K562 (cell line): ENCODE measurements around the gene TKTL1. TPM values are rescaled to one million over a fixed set of nuclear protein-coding genes. Genes with fewer than 3 reads are reported as not detected.

ENCODE experiments used
- ATAC-seq: fragments of 200-7000 bp; cut with Tn5 transposase; 3 replicates; pipeline ENCODE4 v1.9.1; 2020; ENCODE audit warnings: moderate library complexity
- BruUV-seq: library from RNA; stranded (reverse); fragments of 400-500 nt; replicated peaks from 2 replicates; lab custom pipeline; 2021; lab: Mats Ljungman, UMichigan
- CTCF ChIA-PET: fragments of 300-600 bp; formaldehyde crosslinking; extraction: SDS; loops from one replicate; lab custom pipeline; 2021; ENCODE audit warnings: low intra/inter-chr PET ratio; lab: Yijun Ruan, JAX
- POLR2A ChIA-PET: fragments of 300-600, 350-650 bp; sonication (Branson Sonifier 250); formaldehyde crosslinking; extraction: SDS; loops from one replicate; lab custom pipeline; 2021; ENCODE audit warnings: antibody characterized with exemption, inconsistent platforms; lab: Yijun Ruan, JAX
- DNase-seq, 4 experiments: peaks; one replicate each; pipeline versions ENCODE4 v3.0.0 to v3.0.0-alpha.2; 2011 to 2018; ENCODE audit warnings: low spot score in 3 of 4, mixed read lengths in 3 of 4; ENCODE audit errors: extremely low read depth in 1 of 4
- FAIRE-seq: peaks from 2 replicates; lab custom pipeline; 2011; peaks lifted over from hg19 to GRCh38; lab: Jason Lieb, UNC
- H2AFZ ChIP-seq: 2 replicates; pipeline ENCODE4 v1.6.0; 2011; ENCODE audit warnings: low read depth, low read length, control low read depth, inconsistent platforms
- H3K27ac ChIP-seq: fragments of 200-600 bp; 3 replicates; pipeline ENCODE4 v1.8.0; 2011; ENCODE audit warnings: low read depth, mild to moderate bottlenecking, control low read depth, inconsistent platforms, low read length, moderate library complexity, mixed read lengths; ENCODE audit errors: extremely low read depth
- H3K27me3 ChIP-seq, 2 experiments: fragments of 300-600 bp in 1 of 2; 2 replicates in 1 of 2; 3 replicates in 1 of 2; pipeline versions ENCODE4 v1.6.0 to v1.8.0; 2011; ENCODE audit warnings: inconsistent platforms in 2 of 2, low read length in 2 of 2, mild to moderate bottlenecking in 1 of 2, mixed read lengths in 1 of 2, moderate library complexity in 1 of 2; ENCODE audit not compliant: control insufficient read depth in 2 of 2, insufficient read depth in 2 of 2
- H3K36me3 ChIP-seq: fragments of 300-600 bp; 3 replicates; pipeline ENCODE4 v1.8.0; 2011; ENCODE audit warnings: mild to moderate bottlenecking, low read length, inconsistent platforms; ENCODE audit not compliant: control insufficient read depth, insufficient read depth
- H3K4me1 ChIP-seq, 2 experiments: fragments of 200-600 bp in 1 of 2; replicated peaks in 1 of 2; 2 replicates in 1 of 2; 3 replicates in 1 of 2; pipeline versions ENCODE4 v1.5.1 to v1.8.0; 2011; ENCODE audit warnings: inconsistent platforms in 2 of 2, low read length in 2 of 2, mild to moderate bottlenecking in 1 of 2, mixed read lengths in 1 of 2, moderate library complexity in 1 of 2; ENCODE audit not compliant: control insufficient read depth in 2 of 2, insufficient read depth in 2 of 2
- H3K4me2 ChIP-seq: 2 replicates; pipeline ENCODE4 v1.6.1; 2011; ENCODE audit warnings: low read length, control low read depth, inconsistent platforms, mixed read lengths; ENCODE audit not compliant: insufficient read depth
- H3K4me3 ChIP-seq: fragments of 200-600 bp; sonication (generic), shearing (Covaris generic); 2 replicates; pipeline ENCODE4 v1.5.1; 2016; ENCODE audit warnings: control low read depth, inconsistent platforms
- H3K79me2 ChIP-seq: fragments of 200-600 bp; 3 replicates; pipeline ENCODE4 v1.8.0; 2011; ENCODE audit warnings: low read length, inconsistent platforms; ENCODE audit not compliant: control insufficient read depth, insufficient read depth
- H3K9ac ChIP-seq, 2 experiments: 2 replicates each; pipeline versions ENCODE4 v1.6.0 to v1.6.1; 2011; ENCODE audit warnings: low read depth in 2 of 2, low read length in 2 of 2, control low read depth in 1 of 2, inconsistent platforms in 1 of 2, mild to moderate bottlenecking in 1 of 2, mixed read lengths in 1 of 2; ENCODE audit not compliant: insufficient read depth in 1 of 2
- H3K9me1 ChIP-seq: one replicate; pipeline ENCODE4 v1.6.0; 2011; ENCODE audit warnings: inconsistent platforms, mild to moderate bottlenecking, low read length, moderate library complexity; ENCODE audit not compliant: control insufficient read depth, insufficient read depth
- H3K9me3 ChIP-seq: replicated peaks from 2 replicates; pipeline ENCODE4 v1.5.1; 2011; ENCODE audit warnings: low read depth, low read length, inconsistent platforms; ENCODE audit not compliant: control insufficient read depth, insufficient read depth
- H4K20me1 ChIP-seq: replicated peaks from 2 replicates; pipeline ENCODE4 v1.6.1; 2011; ENCODE audit warnings: low read length, inconsistent platforms, mixed read lengths; ENCODE audit not compliant: control insufficient read depth, insufficient read depth
- ATF2 ChIP-seq: sonication (generic); formaldehyde crosslinking; IDR thresholded peaks from 2 replicates; pipeline ENCODE4 v1.8.1; 2022; ENCODE audit warnings: missing genetic modification reagents
- C11orf30 ChIP-seq: fragments of 450-650 bp; IDR thresholded peaks from 2 replicates; pipeline ENCODE4 v1.6.1; 2016; ENCODE audit warnings: low read depth, mild to moderate bottlenecking
- CBX5 ChIP-seq: IDR thresholded peaks from 2 replicates; pipeline ENCODE4 v1.6.1; 2014; ENCODE audit warnings: low read depth, borderline replicate concordance
- FOXJ3 ChIP-seq: sonication (generic); formaldehyde crosslinking; IDR thresholded peaks from 2 replicates; pipeline ENCODE4 v1.4.0; 2020; ENCODE audit warnings: mild to moderate bottlenecking, missing genetic modification reagents
- HNRNPUL1 ChIP-seq: fragments of 200-400 bp; formaldehyde crosslinking; IDR thresholded peaks from 2 replicates; pipeline ENCODE4 v1.6.1; 2017; ENCODE audit warnings: low read length
- MAFK ChIP-seq: IDR thresholded peaks from 2 replicates; pipeline ENCODE4 v1.6.1; 2011; ENCODE audit warnings: low read length, improper control_type of control experiment
- NFIX ChIP-seq: fragments of 250-450 bp; sonication (Bioruptor Pico); IDR thresholded peaks from 2 replicates; pipeline ENCODE4 v1.4.0; 2020; ENCODE audit warnings: low read depth, mild to moderate bottlenecking, moderate library complexity
- NFYB ChIP-seq: IDR thresholded peaks from 2 replicates; pipeline ENCODE4 v1.6.1; 2011; ENCODE audit warnings: mild to moderate bottlenecking, moderate library complexity; ENCODE audit not compliant: insufficient read length; ENCODE audit errors: extremely low read depth
- SMAD4 ChIP-seq: fragments of 250-450 bp; sonication (Bioruptor Pico); conservative IDR thresholded peaks from 2 replicates; pipeline ENCODE4 v1.8.0; 2021; ENCODE audit warnings: inconsistent platforms, mild to moderate bottlenecking, moderate library complexity
- XRCC5 ChIP-seq: fragments of 200-400 bp; formaldehyde crosslinking; IDR thresholded peaks from 2 replicates; pipeline ENCODE4 v1.6.1; 2017; ENCODE audit warnings: low read depth, mild to moderate bottlenecking, low read length
- ZC3H4 ChIP-seq: sonication (generic); formaldehyde crosslinking; IDR thresholded peaks from 2 replicates; pipeline ENCODE4 v1.9.0; 2021; ENCODE audit warnings: missing genetic modification reagents, borderline replicate concordance
- WGBS: fragments of 100-300 bp; shearing (Covaris generic); methylation state at CpG from one replicate; pipeline ENCODE4 v1.1.6; 2016; ENCODE audit warnings: low coverage, mixed read lengths; ENCODE audit not compliant: insufficient coverage; ENCODE audit errors: missing lambda C conversion rate; 5-methylcytosine and 5-hydroxymethylcytosine counted together
- in situ Hi-C: fragments of 300-500 bp; cut with MboI; formaldehyde crosslinking; loops from 4 replicates; pipeline ENCODE4 v1.15.0; 2018; ENCODE audit warnings: inconsistent platforms, mixed read lengths
- intact Hi-C: fragments of 100-400 bp; cut with micrococcal nuclease; formaldehyde crosslinking; loops from 2 replicates; pipeline ENCODE4 v1.14.2; 2022
- polyA plus RNA-seq, 8 experiments: library from polyadenylated mRNA; depleted of rRNA in 4 of 8; stranded (reverse) in 5 of 8; unstranded in 3 of 8; fragments of >200 nt; fragmentation: Nextera tagmentation in 2 of 8; fragmentation: Illumina TruSeq in 1 of 8; extraction: Ambion mirVana in 2 of 8; extraction: Trizol in 1 of 8; gene quantifications; 2 replicates each; pipeline versions ENCODE4 v1.2.1 to v1.2.3, GENCODE V29; 2011 to 2014; ENCODE audit warnings: inconsistent platforms in 1 of 8, missing spikeins in 1 of 8
- total RNA-seq, 7 experiments: library from RNA; depleted of rRNA in 6 of 7; stranded (reverse); fragments of >200 nt in 6 of 7; fragmentation: Illumina TruSeq in 2 of 7; extraction: Trizol in 2 of 7; gene quantifications; 2 replicates each; pipeline versions ENCODE4 v1.2.1 to v1.2.3, GENCODE V29; 2011 to 2021; ENCODE audit warnings: low replicate concordance in 1 of 7
- TF ChIP-seq, protein P1 (sequence below), 2 experiments: fragments of 450-650 bp in 1 of 2; sonication (generic) in 1 of 2; formaldehyde crosslinking in 1 of 2; IDR thresholded peaks in 1 of 2; conservative IDR thresholded peaks in 1 of 2; 2 replicates each; pipeline versions ENCODE4 v1.6.1 to v1.8.1; 2016 to 2023; ENCODE audit warnings: mild to moderate bottlenecking in 2 of 2, moderate library complexity in 2 of 2, inconsistent platforms in 1 of 2, missing genetic modification reagents in 1 of 2
- TF ChIP-seq, protein P2 (sequence below): fragments of 200-800 bp; sonication (Bioruptor generic); IDR thresholded peaks from 2 replicates; pipeline ENCODE4 v1.6.1; 2017; ENCODE audit warnings: missing genetic modification characterization, missing compliant biosample characterization

The TKTL1 gene
- total and polyA plus RNA-seq, 9 of the 15 experiments (the other 6 are each of a cell fraction or from before 2014, with no cell fraction given): 0.18 to 0.71 (median 0.38) TPM

DNA sequence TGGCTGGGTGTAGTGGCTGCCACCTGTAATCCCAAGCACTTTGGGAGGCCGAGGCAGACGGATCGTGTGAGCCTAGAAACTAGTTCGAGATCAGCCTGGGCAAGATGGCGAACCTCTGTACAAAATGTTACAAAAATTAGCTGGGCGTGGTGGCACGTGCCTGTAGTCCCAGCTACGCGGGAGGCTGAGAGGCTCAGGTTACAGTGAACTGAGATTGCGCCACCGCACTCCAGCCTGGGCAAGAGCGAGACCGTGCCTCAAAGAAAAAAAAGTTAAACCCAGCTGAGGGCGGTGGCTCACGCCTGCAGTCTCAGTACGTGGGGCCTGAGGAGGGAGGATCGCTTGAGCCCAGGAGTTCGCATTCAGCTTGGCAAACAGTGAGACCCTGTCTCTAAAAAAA, 1.1 kb downstream of the TKTL1 start:
- ChIA-PET CTCF (no interaction called here), POLR2A (interaction anchor here (0.5 to 1.0 kb wide), 2 partner anchors 77 to 270 kb away, joined by 3 to 4 read pairs; no protein-coding TSS in a partner anchor)
- H3K9me1 ChIP-seq: no peaks in the 10 kb centered on the region
- no peaks in the 10 kb centered on the region for H4K20me1 ChIP-seq
- no peaks in the 10 kb centered on the region for H3K9me3 ChIP-seq
- no peak for ATAC-seq
- H3K27ac ChIP-seq: no peak overlapping the region
- BruUV-seq: no TSS peak
- H3K4me3 ChIP-seq: no peak overlapping the region
- H3K9ac ChIP-seq: no peak overlapping the region
- FAIRE-seq: no peak
- peaks cover 0 to 9% of the 10 kb centered on the region in 2 experiments; a peak in 1 of 5 replicates for H3K4me1 ChIP-seq
- H2AFZ ChIP-seq: no peak overlapping the region
- WGBS: 70% methylated on average over 17 of the region's 18 CpGs
- no peak for DNase-seq
- no peaks in the 10 kb centered on the region for H3K36me3 ChIP-seq
- TF ChIP-seq C11orf30 (no peak), HNRNPUL1 (no peak), ZC3H4 (CRISPR knock-in tag) (no peak), NFIX (CRISPR knock-in tag) (no peak), MAFK (no peak), SMAD4 (CRISPR knock-in tag) (no peak), XRCC5 (no peak), FOXJ3 (no peak), ATF2 (CRISPR knock-in tag) (no peak), CBX5 (no peak), NFYB (no peak)
- TF ChIP-seq, protein P1, sequence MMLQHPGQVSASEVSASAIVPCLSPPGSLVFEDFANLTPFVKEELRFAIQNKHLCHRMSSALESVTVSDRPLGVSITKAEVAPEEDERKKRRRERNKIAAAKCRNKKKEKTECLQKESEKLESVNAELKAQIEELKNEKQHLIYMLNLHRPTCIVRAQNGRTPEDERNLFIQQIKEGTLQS (IDR thresholded peaks at IDR 0.05): no peak
- TF ChIP-seq, protein P1 (CRISPR knock-in tag; conservative IDR thresholded peaks at IDR 0.05): no peak
- TF ChIP-seq, protein P2, sequence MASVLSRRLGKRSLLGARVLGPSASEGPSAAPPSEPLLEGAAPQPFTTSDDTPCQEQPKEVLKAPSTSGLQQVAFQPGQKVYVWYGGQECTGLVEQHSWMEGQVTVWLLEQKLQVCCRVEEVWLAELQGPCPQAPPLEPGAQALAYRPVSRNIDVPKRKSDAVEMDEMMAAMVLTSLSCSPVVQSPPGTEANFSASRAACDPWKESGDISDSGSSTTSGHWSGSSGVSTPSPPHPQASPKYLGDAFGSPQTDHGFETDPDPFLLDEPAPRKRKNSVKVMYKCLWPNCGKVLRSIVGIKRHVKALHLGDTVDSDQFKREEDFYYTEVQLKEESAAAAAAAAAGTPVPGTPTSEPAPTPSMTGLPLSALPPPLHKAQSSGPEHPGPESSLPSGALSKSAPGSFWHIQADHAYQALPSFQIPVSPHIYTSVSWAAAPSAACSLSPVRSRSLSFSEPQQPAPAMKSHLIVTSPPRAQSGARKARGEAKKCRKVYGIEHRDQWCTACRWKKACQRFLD (CRISPR knock-in tag): no peak
- H3K79me2 ChIP-seq: no peaks in the 10 kb centered on the region
- in situ Hi-C loops (no loop called here), intact Hi-C loops (no loop called here)
- H3K27me3 ChIP-seq: no peaks in the 10 kb centered on the region
- no peak overlapping the region for H3K4me2 ChIP-seq
